RWPE2 (cell line): Measurements from ENCODE around the gene KLF2.

Experiments used
- ATAC-seq: fragments of 200-7000 bp; cut with Tn5 transposase; 3 replicates; pipeline ENCODE4 v1.9.1; 2021; ENCODE audit warnings: low read depth
- DNase-seq: peaks from one replicate; pipeline ENCODE4 v3.0.0-alpha.2; 2020; ENCODE audit warnings: low spot score
- H3K27ac ChIP-seq: fragments of 450-650 bp; 2 replicates; pipeline ENCODE4 v1.5.1; 2017; ENCODE audit warnings: mild to moderate bottlenecking; ENCODE audit not compliant: poor library complexity, severe bottlenecking
- H3K27me3 ChIP-seq: fragments of 250-450 bp; sonication (Bioruptor Pico); 2 replicates; pipeline ENCODE4 v1.5.1; 2021; ENCODE audit warnings: mild to moderate bottlenecking, moderate library complexity; ENCODE audit not compliant: insufficient read depth, poor library complexity, severe bottlenecking
- H3K36me3 ChIP-seq: fragments of 250-450 bp; sonication (Bioruptor Pico); 2 replicates; pipeline ENCODE4 v1.5.1; 2020; ENCODE audit warnings: low read depth, mild to moderate bottlenecking, moderate library complexity
- H3K4me1 ChIP-seq: fragments of 250-450 bp; sonication (Bioruptor Pico); 2 replicates; pipeline ENCODE4 v1.5.1; 2021; ENCODE audit warnings: mild to moderate bottlenecking, moderate library complexity; ENCODE audit not compliant: insufficient read depth, poor library complexity, severe bottlenecking
- H3K4me3 ChIP-seq: fragments of 250-450 bp; sonication (Bioruptor Pico); 2 replicates; pipeline ENCODE4 v1.5.1; 2021; ENCODE audit warnings: mild to moderate bottlenecking, moderate library complexity; ENCODE audit not compliant: severe bottlenecking
- H3K9me3 ChIP-seq: fragments of 250-450 bp; sonication (Bioruptor Pico); 2 replicates; pipeline ENCODE4 v1.5.1; 2021; ENCODE audit warnings: mild to moderate bottlenecking, moderate library complexity; ENCODE audit not compliant: severe bottlenecking
- TF ChIP-seq, protein P1 (sequence below): fragments of 450-650 bp; IDR thresholded peaks from one replicate; pipeline ENCODE4 v1.5.1; 2017; ENCODE audit warnings: mild to moderate bottlenecking, moderate library complexity; ENCODE audit not compliant: poor library complexity, severe bottlenecking

The KLF2 gene

DNA sequence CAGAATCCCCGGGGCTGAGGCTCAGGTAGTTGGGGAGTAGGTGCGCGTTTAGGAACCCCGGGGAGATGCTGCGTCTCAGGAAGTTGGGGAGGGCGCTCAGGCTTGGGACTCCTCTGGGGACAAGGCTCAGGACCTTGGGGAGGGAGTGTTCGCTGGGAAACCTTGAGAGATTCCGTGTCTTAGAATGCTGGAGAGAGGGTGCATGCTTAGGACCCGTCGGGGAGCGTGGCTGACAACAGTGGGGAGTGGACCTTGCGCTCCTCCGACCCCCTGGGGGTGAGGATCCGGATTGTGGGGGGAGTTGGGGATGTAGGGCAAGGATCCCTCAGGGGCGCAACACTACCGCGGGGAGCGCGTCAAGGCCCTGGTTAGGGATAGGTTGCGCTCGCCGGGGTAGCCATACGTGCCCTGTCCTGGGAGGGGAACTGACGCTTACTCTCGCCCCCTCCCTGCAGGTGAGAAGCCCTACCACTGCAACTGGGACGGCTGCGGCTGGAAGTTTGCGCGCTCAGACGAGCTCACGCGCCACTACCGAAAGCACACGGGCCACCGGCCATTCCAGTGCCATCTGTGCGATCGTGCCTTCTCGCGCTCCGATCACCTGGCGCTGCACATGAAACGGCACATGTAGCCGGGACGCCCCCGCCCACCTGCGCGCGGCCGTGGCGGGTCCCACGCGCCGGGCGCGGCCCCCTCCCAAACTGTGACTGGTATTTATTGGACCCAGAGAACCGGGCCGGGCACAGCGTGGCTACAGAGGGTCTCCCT is 2.0 kb downstream of the KLF2 start:
- Histone ChIP-seq H3K4me1 (peaks cover 2% of the 10 kb centered on the region), H3K36me3 (no peaks in the 10 kb centered on the region), H3K27me3 (peaks cover 22% of the 10 kb centered on the region), H3K4me3 (no peak overlapping the region), H3K9me3 (no peaks in the 10 kb centered on the region), H3K27ac (no peak overlapping the region)
- ATAC-seq = no peak
- TF ChIP-seq, protein P1, sequence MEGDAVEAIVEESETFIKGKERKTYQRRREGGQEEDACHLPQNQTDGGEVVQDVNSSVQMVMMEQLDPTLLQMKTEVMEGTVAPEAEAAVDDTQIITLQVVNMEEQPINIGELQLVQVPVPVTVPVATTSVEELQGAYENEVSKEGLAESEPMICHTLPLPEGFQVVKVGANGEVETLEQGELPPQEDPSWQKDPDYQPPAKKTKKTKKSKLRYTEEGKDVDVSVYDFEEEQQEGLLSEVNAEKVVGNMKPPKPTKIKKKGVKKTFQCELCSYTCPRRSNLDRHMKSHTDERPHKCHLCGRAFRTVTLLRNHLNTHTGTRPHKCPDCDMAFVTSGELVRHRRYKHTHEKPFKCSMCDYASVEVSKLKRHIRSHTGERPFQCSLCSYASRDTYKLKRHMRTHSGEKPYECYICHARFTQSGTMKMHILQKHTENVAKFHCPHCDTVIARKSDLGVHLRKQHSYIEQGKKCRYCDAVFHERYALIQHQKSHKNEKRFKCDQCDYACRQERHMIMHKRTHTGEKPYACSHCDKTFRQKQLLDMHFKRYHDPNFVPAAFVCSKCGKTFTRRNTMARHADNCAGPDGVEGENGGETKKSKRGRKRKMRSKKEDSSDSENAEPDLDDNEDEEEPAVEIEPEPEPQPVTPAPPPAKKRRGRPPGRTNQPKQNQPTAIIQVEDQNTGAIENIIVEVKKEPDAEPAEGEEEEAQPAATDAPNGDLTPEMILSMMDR = no peak
- DNase-seq = no peak

GRCh38 chr19:16327169-16327475 is 2.5 kb downstream of the KLF2 start:
- Histone ChIP-seq H3K27ac (no peak overlapping the region), H3K27me3 (peaks cover 22% of the 10 kb centered on the region), H3K9me3 (no peaks in the 10 kb centered on the region), H3K36me3 (no peaks in the 10 kb centered on the region), H3K4me1 (peaks cover 2% of the 10 kb centered on the region), H3K4me3 (no peak overlapping the region)
- TF ChIP-seq, protein P1 = no peak
- DNase-seq = no peak
- no peak for ATAC-seq

GRCh38 chr19:16327501-16327900 is 2.9 kb downstream of the KLF2 start:
- peaks cover 22% of the 10 kb centered on the region for H3K27me3 ChIP-seq
- DNase-seq (no peak), ATAC-seq (no peak)
- H3K4me3 ChIP-seq = no peak overlapping the region
- peaks cover 2% of the 10 kb centered on the region for H3K4me1 ChIP-seq
- TF ChIP-seq, protein P1 = no peak
- no peak overlapping the region for H3K27ac ChIP-seq
- H3K36me3 ChIP-seq = no peaks in the 10 kb centered on the region
- H3K9me3 ChIP-seq = no peaks in the 10 kb centered on the region

- no peaks in the 10 kb centered on the region for H3K36me3 ChIP-seq
- no peak overlapping the region for H3K4me3 ChIP-seq
- H3K4me1 ChIP-seq = peaks cover 2% of the 10 kb centered on the region
- DNase-seq (no peak), ATAC-seq (peak; percentile 8; the same call in 1 of the 3 replicates)
- no peak overlapping the region for H3K27ac ChIP-seq
- peaks cover 18% of the 10 kb centered on the region for H3K27me3 ChIP-seq
- H3K9me3 ChIP-seq = no peaks in the 10 kb centered on the region
- TF ChIP-seq, protein P1 = no peak
Measured at GRCh38 chr19:16327911-16328823, 3.5 kb downstream of the KLF2 start.
